ENCODE measurements around the gene CDC7. TPM values are rescaled to one million over a fixed set of nuclear protein-coding genes. Genes with fewer than 3 reads are reported as not detected.
"Not testable (repeated sequence)": the region's sequence is repeated elsewhere in the genome, so short reads cannot be mapped to it uniquely, and the experiment has no call there.

CDC7 gene
- total RNA-seq, 1 donor from 2014 or later, result 4.0 TPM

GRCh38 chr1:91513160-91513559 is 12.5 kb downstream of the CDC7 start:
- Histone ChIP-seq H3K9ac (ENCODE audit: low read length) (no peak overlapping the region), H3K4me1 (ENCODE audit: insufficient read depth, low read length) (no peaks in the 10 kb centered on the region), H3K4me2 (ENCODE audit: low read length) (no peak overlapping the region), H2AFZ (ENCODE audit: low read depth, low read length) (no peak overlapping the region), H4K20me1 (ENCODE audit: insufficient read depth, low read length) (no peaks in the 10 kb centered on the region), H3K36me3 (ENCODE audit: insufficient read depth, low read length) (no peaks in the 10 kb centered on the region), H3K4me3 (ENCODE audit: insufficient read depth, low read depth, low read length) (no peak overlapping the region), H3K27me3 (ENCODE audit: insufficient read depth, low read length) (no peaks in the 10 kb centered on the region), H3K79me2 (ENCODE audit: insufficient read depth, low read length) (no peaks in the 10 kb centered on the region), H3K9me3 (ENCODE audit: insufficient read depth, low read depth, low read length) (no peaks in the 10 kb centered on the region), H3K27ac (ENCODE audit: low read depth, low read length) (no peak overlapping the region)
- H3K36me3 Mint-ChIP-seq (ENCODE audit: low read depth, unreplicated experiment), result no peaks in the 10 kb centered on the region
- no peaks in the 10 kb centered on the region for H3K4me1 Mint-ChIP-seq (ENCODE audit: low read depth, unreplicated experiment)
- H3K27me3 Mint-ChIP-seq (ENCODE audit: low read depth, unreplicated experiment), result no peaks in the 10 kb centered on the region
- DNase-seq (ENCODE audit: low read depth), result no peak
- no peak overlapping the region for H3K4me3 Mint-ChIP-seq (ENCODE audit: unreplicated experiment)
- H3K27ac Mint-ChIP-seq (ENCODE audit: unreplicated experiment), result no peak overlapping the region
- no peaks in the 10 kb centered on the region for H3K9me3 Mint-ChIP-seq (ENCODE audit: unreplicated experiment)
- FAIRE-seq, result peak; percentile 45
- TF ChIP-seq CTCF (IDR thresholded peaks at IDR 0.05; ENCODE audit: insufficient read depth, low read depth, low read length), result peak; percentile 28
- TF ChIP-seq EZH2 (IDR thresholded peaks at IDR 0.05; ENCODE audit: insufficient read depth, low read length), result no peak

GRCh38 chr1:91513706-91514105 is 13.1 kb downstream of the CDC7 start:
- no peak for DNase-seq (ENCODE audit: low read depth)
- H4K20me1 ChIP-seq (ENCODE audit: insufficient read depth, low read length), result no peaks in the 10 kb centered on the region
- Mint-ChIP-seq H3K9me3 (ENCODE audit: unreplicated experiment) (no peaks in the 10 kb centered on the region), H3K27ac (ENCODE audit: unreplicated experiment) (no peak overlapping the region), H3K4me1 (ENCODE audit: low read depth, unreplicated experiment) (no peaks in the 10 kb centered on the region), H3K27me3 (ENCODE audit: low read depth, unreplicated experiment) (no peaks in the 10 kb centered on the region), H3K4me3 (ENCODE audit: unreplicated experiment) (no peak overlapping the region), H3K36me3 (ENCODE audit: low read depth, unreplicated experiment) (no peaks in the 10 kb centered on the region)
- no peaks in the 10 kb centered on the region for H3K36me3 ChIP-seq (ENCODE audit: insufficient read depth, low read length)
- no peak overlapping the region for H3K9ac ChIP-seq (ENCODE audit: low read length)
- no peaks in the 10 kb centered on the region for H3K27me3 ChIP-seq (ENCODE audit: insufficient read depth, low read length)
- H3K4me3 ChIP-seq (ENCODE audit: insufficient read depth, low read depth, low read length), result no peak overlapping the region
- H3K79me2 ChIP-seq (ENCODE audit: insufficient read depth, low read length), result no peaks in the 10 kb centered on the region
- H3K4me1 ChIP-seq (ENCODE audit: insufficient read depth, low read length), result no peaks in the 10 kb centered on the region
- no peak overlapping the region for H2AFZ ChIP-seq (ENCODE audit: low read depth, low read length)
- no peaks in the 10 kb centered on the region for H3K9me3 ChIP-seq (ENCODE audit: insufficient read depth, low read depth, low read length)
- no peak for FAIRE-seq
- H3K4me2 ChIP-seq (ENCODE audit: low read length), result no peak overlapping the region
- H3K27ac ChIP-seq (ENCODE audit: low read depth, low read length), result no peak overlapping the region
- TF ChIP-seq CTCF (IDR thresholded peaks at IDR 0.05; ENCODE audit: insufficient read depth, low read depth, low read length), result no peak
- no peak for TF ChIP-seq EZH2 (IDR thresholded peaks at IDR 0.05; ENCODE audit: insufficient read depth, low read length)

GRCh38 chr1:91515994-91516393 is 15.3 kb downstream of the CDC7 start:
- no peak for FAIRE-seq
- H3K27ac Mint-ChIP-seq (ENCODE audit: unreplicated experiment), result no peak overlapping the region
- no peak overlapping the region for H3K27ac ChIP-seq (ENCODE audit: low read depth, low read length)

GRCh38 chr1:91516605-91517004 is 16.0 kb downstream of the CDC7 start:
- not testable (repeated sequence) for H3K27ac ChIP-seq (ENCODE audit: low read depth, low read length); H3K4me3 ChIP-seq (ENCODE audit: insufficient read depth, low read depth, low read length); H3K79me2 ChIP-seq (ENCODE audit: insufficient read depth, low read length); H3K4me1 ChIP-seq (ENCODE audit: insufficient read depth, low read length); H3K4me2 ChIP-seq (ENCODE audit: low read length); FAIRE-seq; H4K20me1 ChIP-seq (ENCODE audit: insufficient read depth, low read length); H3K4me3 Mint-ChIP-seq (ENCODE audit: unreplicated experiment); H3K9ac ChIP-seq (ENCODE audit: low read length); H3K36me3 ChIP-seq (ENCODE audit: insufficient read depth, low read length); H3K4me1 Mint-ChIP-seq (ENCODE audit: low read depth, unreplicated experiment); H3K27ac Mint-ChIP-seq (ENCODE audit: unreplicated experiment); H3K27me3 Mint-ChIP-seq (ENCODE audit: low read depth, unreplicated experiment); H3K9me3 Mint-ChIP-seq (ENCODE audit: unreplicated experiment); H2AFZ ChIP-seq (ENCODE audit: low read depth, low read length); DNase-seq (ENCODE audit: low read depth); H3K36me3 Mint-ChIP-seq (ENCODE audit: low read depth, unreplicated experiment); H3K9me3 ChIP-seq (ENCODE audit: insufficient read depth, low read depth, low read length); H3K27me3 ChIP-seq (ENCODE audit: insufficient read depth, low read length)

More at GRCh38 chr1:91515994-91516393, 15.3 kb downstream of the CDC7 start:
- no peaks in the 10 kb centered on the region for H3K4me1 Mint-ChIP-seq (ENCODE audit: low read depth, unreplicated experiment)
- TF ChIP-seq CTCF (IDR thresholded peaks at IDR 0.05; ENCODE audit: insufficient read depth, low read depth, low read length) (no peak), EZH2 (IDR thresholded peaks at IDR 0.05; ENCODE audit: insufficient read depth, low read length) (no peak)
- H3K4me1 ChIP-seq (ENCODE audit: insufficient read depth, low read length), result no peaks in the 10 kb centered on the region
- H3K27me3 Mint-ChIP-seq (ENCODE audit: low read depth, unreplicated experiment), result no peaks in the 10 kb centered on the region
- no peaks in the 10 kb centered on the region for H3K9me3 ChIP-seq (ENCODE audit: insufficient read depth, low read depth, low read length)
- H3K4me3 Mint-ChIP-seq (ENCODE audit: unreplicated experiment), result no peak overlapping the region
- no peak overlapping the region for H3K4me2 ChIP-seq (ENCODE audit: low read length)
- H3K36me3 Mint-ChIP-seq (ENCODE audit: low read depth, unreplicated experiment), result no peaks in the 10 kb centered on the region
- H3K9ac ChIP-seq (ENCODE audit: low read length), result no peak overlapping the region
- no peak for DNase-seq (ENCODE audit: low read depth)
- no peak overlapping the region for H3K4me3 ChIP-seq (ENCODE audit: insufficient read depth, low read depth, low read length)
- no peaks in the 10 kb centered on the region for H3K79me2 ChIP-seq (ENCODE audit: insufficient read depth, low read length)
- no peaks in the 10 kb centered on the region for H3K27me3 ChIP-seq (ENCODE audit: insufficient read depth, low read length)
- no peaks in the 10 kb centered on the region for H4K20me1 ChIP-seq (ENCODE audit: insufficient read depth, low read length)
- H3K36me3 ChIP-seq (ENCODE audit: insufficient read depth, low read length), result no peaks in the 10 kb centered on the region
- H2AFZ ChIP-seq (ENCODE audit: low read depth, low read length), result no peak overlapping the region
- no peaks in the 10 kb centered on the region for H3K9me3 Mint-ChIP-seq (ENCODE audit: unreplicated experiment)

Data from astrocyte (in vitro differentiated cells and primary cell).